B cell (primary cell): ENCODE results near the gene MYO9B. TPM values are rescaled to one million over a fixed set of nuclear protein-coding genes. Genes with fewer than 3 reads are reported as not detected.

Source experiments
- ATAC-seq: fragments of 200-7000 bp; cut with Tn5 transposase; one replicate; pipeline ENCODE4 v1.10.0; 2021; ENCODE audit warnings: low read depth, mild to moderate bottlenecking, moderate number of reproducible peaks, moderate library complexity
- CTCF ChIA-PET: fragments of 350-600 bp; sonication (Branson Sonifier 250); formaldehyde crosslinking; loops from one replicate; lab custom pipeline; 2021; ENCODE audit warnings: antibody characterized with exemption, inconsistent platforms; lab: Charles Lee
- POLR2A ChIA-PET: fragments of 350-600 bp; sonication (Branson Sonifier 250); formaldehyde crosslinking; loops from one replicate; lab custom pipeline; 2021; ENCODE audit warnings: antibody characterized with exemption; lab: Charles Lee
- DNase-seq: peaks from one replicate; pipeline ENCODE4 v3.0.0; 2013
- H2AFZ ChIP-seq: 2 replicates; pipeline ENCODE4 v1.6.1; 2012; ENCODE audit warnings: mild to moderate bottlenecking, low read depth, low read length; ENCODE audit not compliant: insufficient read depth, poor library complexity, severe bottlenecking
- H3K27ac ChIP-seq, 2 donors: 1 replicate in 1 of 2; 2 replicates in 1 of 2; pipeline ENCODE4 v1.5.1; 2012 to 2013; ENCODE audit warnings: low read length in 2 of 2, mild to moderate bottlenecking in 2 of 2, moderate library complexity in 1 of 2
- H3K27me3 ChIP-seq, 4 experiments: fragments of 200-600 bp in 1 of 4; sonication (generic) in 1 of 4; replicated peaks in 1 of 4; 1 replicate in 2 of 4; 2 replicates in 2 of 4; pipeline versions ENCODE4 v1.6.1 to v1.7.0; 2013 to 2016; ENCODE audit warnings: low read length in 3 of 4, mild to moderate bottlenecking in 2 of 4, mixed read lengths in 1 of 4, moderate library complexity in 1 of 4; ENCODE audit not compliant: insufficient read depth in 4 of 4, control insufficient read depth in 3 of 4; ENCODE audit errors: control extremely low read depth in 1 of 4
- H3K36me3 ChIP-seq, 2 experiments: replicated peaks in 1 of 2; 1 replicate in 1 of 2; 2 replicates in 1 of 2; pipeline versions ENCODE4 v1.6.1 to v1.7.1; 2013; ENCODE audit warnings: low read length in 1 of 2; ENCODE audit not compliant: insufficient read depth in 2 of 2, control insufficient read depth in 1 of 2; ENCODE audit errors: control extremely low read depth in 1 of 2, extremely low read depth in 1 of 2
- H3K4me1 ChIP-seq, 2 donors: fragments of 200-600 bp in 1 of 2; sonication (generic) in 1 of 2; 1 replicate in 1 of 2; 2 replicates in 1 of 2; pipeline versions ENCODE4 v1.5.1 to v1.6.1; 2013 to 2017; ENCODE audit warnings: low read length in 2 of 2; ENCODE audit not compliant: control insufficient read depth in 2 of 2, insufficient read depth in 2 of 2
- H3K4me2 ChIP-seq: replicated peaks from 2 replicates; pipeline ENCODE3; 2012; ENCODE audit warnings: mild to moderate bottlenecking, low read depth, low read length; ENCODE audit not compliant: poor library complexity, severe bottlenecking
- H3K4me3 ChIP-seq, 5 experiments: fragments of 200-600 bp in 1 of 5; sonication (generic) in 1 of 5; 1 replicate in 3 of 5; 2 replicates in 2 of 5; pipeline versions ENCODE4 v1.5.1 to v1.7.0; 2011 to 2016; ENCODE audit warnings: low read length in 4 of 5, mild to moderate bottlenecking in 4 of 5, low read depth in 2 of 5, control low read depth in 1 of 5, moderate library complexity in 1 of 5; ENCODE audit not compliant: insufficient read depth in 1 of 5; ENCODE audit errors: control extremely low read depth in 1 of 5, extremely low read depth in 1 of 5
- H3K79me2 ChIP-seq: fragments of 200-600 bp; sonication (generic); one replicate; pipeline ENCODE4 v1.6.0; 2016; ENCODE audit warnings: low read length; ENCODE audit not compliant: control insufficient read depth, insufficient read depth
- H3K9ac ChIP-seq: fragments of 200-600 bp; sonication (generic); 2 replicates; pipeline ENCODE4 v1.6.1; 2017; ENCODE audit warnings: mild to moderate bottlenecking, low read length, moderate library complexity
- H3K9me3 ChIP-seq, 3 donors: one replicate each; pipeline versions ENCODE4 v1.6.1 to v1.7.1; 2013; ENCODE audit warnings: low read length in 2 of 3; ENCODE audit not compliant: control insufficient read depth in 2 of 3, insufficient read depth in 1 of 3; ENCODE audit errors: control extremely low read depth in 1 of 3
- H4K20me1 ChIP-seq: 2 replicates; pipeline ENCODE4 v1.6.0; 2012; ENCODE audit warnings: mild to moderate bottlenecking, low read length; ENCODE audit not compliant: insufficient read depth, control insufficient read depth, poor library complexity, severe bottlenecking
- H3K27ac Mint-ChIP-seq: one replicate; pipeline ENCODE4 v1.8.0; 2021; ENCODE audit warnings: mixed read lengths
- H3K27me3 Mint-ChIP-seq: one replicate; pipeline ENCODE4 v1.8.0; 2021; ENCODE audit warnings: mixed read lengths
- H3K4me1 Mint-ChIP-seq: one replicate; pipeline ENCODE4 v1.8.0; 2021; ENCODE audit warnings: mixed read lengths
- H3K4me3 Mint-ChIP-seq: one replicate; pipeline ENCODE4 v1.8.0; 2021; ENCODE audit warnings: mixed read lengths
- H3K9me3 Mint-ChIP-seq: one replicate; pipeline ENCODE4 v1.8.0; 2022; ENCODE audit warnings: mixed read lengths; ENCODE audit not compliant: insufficient read depth
- CTCF ChIP-seq: fragments of 200-600 bp; IDR thresholded peaks from one replicate; pipeline ENCODE4 v1.8.0; 2022; ENCODE audit warnings: antibody characterized with exemption, mild to moderate bottlenecking
- EZH2 ChIP-seq: IDR thresholded peaks from 2 replicates; pipeline ENCODE4 v1.6.1; 2012; ENCODE audit warnings: borderline replicate concordance, low read depth, mild to moderate bottlenecking, moderate library complexity, low read length; ENCODE audit not compliant: insufficient read depth, poor library complexity, severe bottlenecking
- WGBS: methylation state at CpG from one replicate; pipeline ENCODE4 v1.1.5; 2013; ENCODE audit warnings: missing lambda C conversion rate; ENCODE audit not compliant: insufficient coverage; 5-methylcytosine and 5-hydroxymethylcytosine counted together
- intact Hi-C: fragments of 100-400 bp; cut with micrococcal nuclease; formaldehyde crosslinking; loops from one replicate; pipeline ENCODE4 v1.10.0; 2022
- polyA plus RNA-seq: library from polyadenylated mRNA; depleted of rRNA; stranded (reverse); fragments of >200 nt; gene quantifications from 2 replicates; pipeline ENCODE4 v1.2.3, GENCODE V29; 2012
- total RNA-seq, 2 donors: library from RNA; stranded (reverse); fragments of 120-200 nt in 1 of 2; gene quantifications; 1 replicate in 1 of 2; 2 replicates in 1 of 2; pipeline versions ENCODE4 v1.2.3 to v1.2.4, GENCODE V29; 2013 to 2022

MYO9B gene
- total and polyA plus RNA-seq, 2 donors (not counting 1 experiment from before 2014, with no cell fraction given) = 256 to 273 TPM

GRCh38 chr19:17127671-17128070, 52.1 kb downstream of the MYO9B start:
- Histone ChIP-seq H3K4me3 (no peak overlapping the region), H3K4me1 (peaks cover 27 to 71% of the 10 kb centered on the region in 2 donors), H3K36me3 (peaks cover 0 to 27% of the 10 kb centered on the region in 2 experiments), H4K20me1 (no peaks in the 10 kb centered on the region), H3K4me2 (no peak overlapping the region), H2AFZ (no peak overlapping the region), H3K27me3 (no peaks in the 10 kb centered on the region), H3K9ac (no peak overlapping the region), H3K27ac (peak overlapping the region in 1 of 2 donors; percentile 39), H3K79me2 (peaks cover 69% of the 10 kb centered on the region), H3K9me3 (peaks cover 0 to 13% (median 0%) of the 10 kb centered on the region in 3 donors)
- DNase-seq (no peak), ATAC-seq (no peak)
- Mint-ChIP-seq H3K9me3 (no peaks in the 10 kb centered on the region), H3K27ac (peak overlapping the region; percentile 75), H3K4me1 (peaks cover 52% of the 10 kb centered on the region), H3K4me3 (no peak overlapping the region), H3K27me3 (no peaks in the 10 kb centered on the region)
- TF ChIP-seq CTCF = no peak
- WGBS = 94% methylated on average over 6 of the region's 6 CpGs
- CTCF ChIA-PET = no interaction called here
- POLR2A ChIA-PET = no interaction called here
- intact Hi-C loops = no loop called here

- H3K4me1 Mint-ChIP-seq = peaks cover 55% of the 10 kb centered on the region
- H3K9me3 Mint-ChIP-seq = no peaks in the 10 kb centered on the region
Measured at GRCh38 chr19:17128403-17128802, 52.8 kb downstream of the MYO9B start.

More at GRCh38 chr19:17128403-17128802, 52.8 kb downstream of the MYO9B start:
- Histone ChIP-seq H3K79me2 (peaks cover 62% of the 10 kb centered on the region), H3K36me3 (peaks cover 0 to 25% of the 10 kb centered on the region in 2 experiments), H3K4me1 (peaks cover 33 to 77% of the 10 kb centered on the region in 2 donors), H3K9me3 (peaks cover 0 to 9% (median 0%) of the 10 kb centered on the region in 3 donors), H3K4me2 (no peak overlapping the region), H3K4me3 (no peak overlapping the region), H2AFZ (no peak overlapping the region), H3K27me3 (no peaks in the 10 kb centered on the region), H3K27ac (peak overlapping the region in 1 of 2 donors; percentile 34), H3K9ac (no peak overlapping the region), H4K20me1 (no peaks in the 10 kb centered on the region)
- intact Hi-C loops = no loop called here
- ChIA-PET CTCF (no interaction called here), POLR2A (no interaction called here)
- ATAC-seq (no peak), DNase-seq (no peak)
- no peak for TF ChIP-seq CTCF
- no peak for TF ChIP-seq EZH2
- Mint-ChIP-seq H3K27ac (no peak overlapping the region), H3K4me3 (no peak overlapping the region), H3K27me3 (no peaks in the 10 kb centered on the region)
- 95% methylated on average over 12 of the region's 12 CpGs for WGBS
